ENCODE results near the gene GPC5.
"Not testable (repeated sequence)": the region's sequence is repeated elsewhere in the genome, so short reads cannot be mapped to it uniquely, and the experiment has no call there.

GPC5 gene

GRCh38 chr13:92412996-92413395 lies 1014.6 kb downstream of the GPC5 start:
- no peak for DNase-seq

GRCh38 chr13:92413452-92413851 lies 1015.0 kb downstream of the GPC5 start:
- no peak for DNase-seq

GRCh38 chr13:92414851-92415250 lies 1016.4 kb downstream of the GPC5 start:
- no peak for DNase-seq

GRCh38 chr13:92415781-92416180 lies 1017.4 kb downstream of the GPC5 start:
- no peak for DNase-seq

- DNase-seq, result no peak
These were observed 1020.5 kb downstream of the GPC5 start for GRCh38 chr13:92418818-92419412.

- DNase-seq, result no peak
These were observed 1030.8 kb downstream of the GPC5 start for GRCh38 chr13:92429231-92429630.

- DNase-seq, result no peak
These were observed 1035.0 kb downstream of the GPC5 start for GRCh38 chr13:92433386-92433785.

- DNase-seq, result no peak
These were observed 1035.5 kb downstream of the GPC5 start for GRCh38 chr13:92433963-92434362.

GRCh38 chr13:92436924-92437323 lies 1038.5 kb downstream of the GPC5 start:
- no peak for DNase-seq

GRCh38 chr13:92444244-92444643 lies 1045.8 kb downstream of the GPC5 start:
- no peak for DNase-seq

- no peak for DNase-seq
These were observed 1052.6 kb downstream of the GPC5 start for GRCh38 chr13:92451060-92451459.

GRCh38 chr13:92452840-92453239 lies 1054.4 kb downstream of the GPC5 start:
- no peak for DNase-seq

- no peak for DNase-seq
These were observed 1060.9 kb downstream of the GPC5 start for GRCh38 chr13:92459306-92459705.

GRCh38 chr13:92460479-92460878 lies 1062.1 kb downstream of the GPC5 start:
- no peak for DNase-seq

- no peak for DNase-seq
These were observed 1063.0 kb downstream of the GPC5 start for GRCh38 chr13:92461402-92461801.

- no peak for DNase-seq
These were observed 1063.4 kb downstream of the GPC5 start for GRCh38 chr13:92461831-92462230.

GRCh38 chr13:92463134-92463533 lies 1064.7 kb downstream of the GPC5 start:
- no peak for DNase-seq

- DNase-seq, result no peak
These were observed 1075.5 kb downstream of the GPC5 start for GRCh38 chr13:92473765-92474475.

- no peak for DNase-seq
These were observed 1082.0 kb downstream of the GPC5 start for GRCh38 chr13:92480387-92480786.

- not testable (repeated sequence) for DNase-seq
These were observed 1084.4 kb downstream of the GPC5 start for GRCh38 chr13:92482790-92483189.

GRCh38 chr13:92483894-92484293 lies 1085.5 kb downstream of the GPC5 start:
- DNase-seq, result no peak

GRCh38 chr13:92487238-92487637 lies 1088.8 kb downstream of the GPC5 start:
- no peak for DNase-seq

- DNase-seq, result no peak
These were observed 1089.9 kb downstream of the GPC5 start for GRCh38 chr13:92488249-92488852.

- no peak for DNase-seq
These were observed 1093.4 kb downstream of the GPC5 start for GRCh38 chr13:92491839-92492238.
